Adrenal gland (tissue), 12 donors: ENCODE measurements around the gene ARHGAP10. TPM values are rescaled to one million over a fixed set of nuclear protein-coding genes. Genes with fewer than 3 reads are reported as not detected.

Source experiments
- DNase-seq, 7 donors: peaks; one replicate each; pipeline ENCODE4 v3.0.0-alpha.2; 2019 to 2020
- H3K27ac ChIP-seq, 5 donors: fragments of 200-600 bp; sonication (generic) in 4 of 5; 1 replicate in 3 of 5; 2 replicates in 2 of 5; pipeline versions ENCODE4 v1.5.1 to v1.8.0; 2016 to 2020; ENCODE audit warnings: mild to moderate bottlenecking in 1 of 5
- H3K27me3 ChIP-seq: fragments of 200-600 bp; 2 replicates; pipeline ENCODE4 v1.8.0; 2021
- H3K36me3 ChIP-seq, 2 donors: fragments of 200-600 bp; replicated peaks in 1 of 2; 1 replicate in 1 of 2; 2 replicates in 1 of 2; pipeline versions ENCODE4 v1.5.1 to v1.8.0; 2018 to 2022
- H3K4me1 ChIP-seq, 2 donors: fragments of 200-600 bp; replicated peaks in 1 of 2; 1 replicate in 1 of 2; 2 replicates in 1 of 2; pipeline versions ENCODE4 v1.5.1 to v1.8.0; 2018 to 2021
- H3K4me3 ChIP-seq, 4 donors: fragments of 200-600 bp; sonication (generic) in 3 of 4; one replicate each; pipeline ENCODE4 v1.5.1; 2016 to 2018
- H3K9me3 ChIP-seq, 3 donors: fragments of 200-600 bp; sonication (generic) in 1 of 3; replicated peaks in 1 of 3; 1 replicate in 2 of 3; 2 replicates in 1 of 3; pipeline versions ENCODE4 v1.5.1 to v1.8.0; 2016 to 2021
- CTCF ChIP-seq, 6 experiments: fragments of 450-650 bp in 4 of 6; fragments of 200-600 bp in 2 of 6; sonication (generic) in 1 of 6; IDR thresholded peaks; 1 replicate in 5 of 6; 2 replicates in 1 of 6; pipeline versions ENCODE4 v1.5.1 to v1.8.0; 2016 to 2021; ENCODE audit warnings: antibody characterized with exemption in 6 of 6, mild to moderate bottlenecking in 2 of 6, moderate library complexity in 1 of 6
- POLR2A ChIP-seq, 2 donors: fragments of 450-650 bp; IDR thresholded peaks; one replicate each; pipeline ENCODE4 v1.6.1; 2017; ENCODE audit warnings: antibody characterized with exemption in 2 of 2, mild to moderate bottlenecking in 2 of 2, moderate library complexity in 1 of 2
- WGBS, 4 donors: extraction: QIAGEN DNeasy Blood & Tissue Kit in 2 of 4; methylation state at CpG; one replicate each; pipeline versions ENCODE4 v1.1.5 to v1.1.7; 2013 to 2017; 5-methylcytosine and 5-hydroxymethylcytosine counted together
- intact Hi-C, 2 donors: fragments of 100-400 bp; cut with DNase I; formaldehyde crosslinking; loops; one replicate each; pipeline versions ENCODE4 v1.14.1 to v1.15.0; 2022 to 2023
- polyA plus RNA-seq, 3 donors: library from polyadenylated mRNA; stranded (reverse); fragments of 200-250 nt in 2 of 3; fragments of 350-450 nt in 1 of 3; fragmentation: Illumina TruSeq in 1 of 3; extraction: RNeasy Lipid Tissue Mini Kit (QIAGEN cat#74804) in 1 of 3; gene quantifications; one replicate each; pipeline ENCODE4 v1.2.3, GENCODE V29; 2013 to 2014
- total RNA-seq, 9 donors: library from RNA; depleted of rRNA in 4 of 9; stranded (reverse); fragments of >200 nt in 4 of 9; fragments of 120-200 nt in 1 of 9; fragmentation: NEBNext Ultra II Directional in 1 of 9; extraction: Animal tissue kit (Norgen Biotek cat#: 25700) in 1 of 9; gene quantifications; one replicate each; pipeline versions ENCODE4 v1.1.0 to v1.2.4, GENCODE V29; 2013 to 2023
- donor health status: healthy with polysubstance abuse.
- donor health status: Bipolar disorder and iron deficiency.
- donor health status: DM: yes; HTN: yes; CAD: no.
- donor health status: DM: no; HTN: no; CAD: no.
- donor health status: DM: no; HTN: no; CAD: no.
- donor health status: DM: yes; HTN: yes; CAD: no.

ARHGAP10 gene
- total and polyA plus RNA-seq, 12 donors = 7.0 to 40.8 (median 22.1) TPM

DNA sequence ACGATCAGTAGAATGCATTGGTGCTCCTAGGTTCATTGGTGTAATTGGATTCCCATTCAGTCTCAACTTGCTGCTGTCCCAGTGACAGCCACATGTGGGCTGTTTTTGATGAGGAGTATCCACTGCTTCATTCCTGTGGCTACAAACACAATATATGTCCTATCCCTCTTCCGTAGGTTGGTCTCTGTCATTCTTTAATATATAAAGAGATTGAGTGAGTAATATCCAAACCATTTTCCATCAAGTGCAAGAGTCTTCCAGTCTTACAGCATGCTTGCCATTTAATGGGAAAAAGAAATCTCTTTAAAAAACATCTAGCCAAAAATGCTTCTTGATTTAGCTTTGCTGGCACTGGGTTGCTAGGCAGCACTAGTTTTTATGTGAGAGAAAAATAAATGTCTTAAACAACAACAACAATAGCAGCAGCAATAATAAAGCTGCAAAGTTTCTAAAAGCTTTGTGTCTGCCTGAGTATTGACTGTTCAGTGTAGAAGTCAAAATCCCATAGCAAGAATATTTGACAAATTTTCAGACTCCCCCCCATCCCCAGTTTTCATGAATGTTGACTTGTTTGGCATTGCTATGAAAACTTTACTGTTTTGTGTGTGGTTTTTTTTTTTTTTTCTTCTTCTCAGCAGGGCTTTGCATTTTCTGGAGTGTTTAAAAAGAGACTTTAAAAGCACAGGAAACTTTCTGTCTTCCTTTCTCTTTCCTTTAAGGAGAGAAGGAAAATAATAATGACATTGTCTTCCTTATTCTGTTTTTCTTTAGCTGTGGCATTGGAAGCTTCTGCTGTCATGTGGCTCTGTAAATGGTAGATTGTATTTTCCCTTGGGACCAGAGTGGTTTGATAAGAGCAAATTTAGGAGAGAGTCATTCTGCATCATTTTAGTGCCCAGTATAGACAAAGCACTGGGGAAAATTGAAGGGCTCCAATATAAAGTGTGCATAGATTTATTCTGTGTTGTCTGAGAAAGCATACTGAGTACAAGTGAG lies 244.3 kb downstream of the ARHGAP10 start:
- DNase-seq = no peak
- intact Hi-C loops = no loop called here
- TF ChIP-seq POLR2A (IDR thresholded peaks at IDR 0.05) (no peak), CTCF (IDR thresholded peaks at IDR 0.05) (no peak)
- H3K27ac ChIP-seq = peak overlapping the region in 2 of 5 donors; percentile 0 to 24
- no peaks in the 10 kb centered on the region for H3K27me3 ChIP-seq
- H3K4me1 ChIP-seq = peaks cover 0 to 17% of the 10 kb centered on the region in 2 donors
- no peaks in the 10 kb centered on the region for H3K36me3 ChIP-seq
- H3K9me3 ChIP-seq = no peaks in the 10 kb centered on the region
- 83 to 95% (median 89%) methylated on average over 2 of the region's 2 CpGs for WGBS, 4 donors
- no peak overlapping the region for H3K4me3 ChIP-seq

DNA sequence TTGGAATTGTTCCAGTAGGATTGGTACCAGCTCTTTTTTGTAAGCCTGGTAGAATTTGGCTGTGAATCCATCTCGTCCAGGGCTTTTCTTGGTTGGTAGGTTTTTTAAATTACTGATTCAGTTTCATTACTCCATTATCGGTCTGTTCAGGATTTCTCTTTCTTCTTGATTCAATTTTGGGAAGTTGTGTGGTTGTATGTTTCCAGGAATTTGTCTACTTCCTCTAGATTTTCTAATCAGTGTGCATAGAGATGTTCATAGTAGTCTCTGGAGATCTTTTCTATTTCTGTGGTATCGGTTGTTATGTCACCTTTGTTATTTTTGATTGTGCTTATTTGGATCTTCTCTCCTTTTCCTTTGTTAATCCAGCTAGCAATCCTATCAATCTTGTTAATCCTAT lies 248.7 kb downstream of the ARHGAP10 start:
- TF ChIP-seq CTCF (IDR thresholded peaks at IDR 0.05) (no peak), POLR2A (IDR thresholded peaks at IDR 0.05) (no peak)
- intact Hi-C loops = no loop called here
- no peak overlapping the region for H3K4me3 ChIP-seq
- H3K27me3 ChIP-seq = no peaks in the 10 kb centered on the region
- no peaks in the 10 kb centered on the region for H3K9me3 ChIP-seq
- no peak overlapping the region for H3K27ac ChIP-seq
- H3K4me1 ChIP-seq = peaks cover 0 to 9% of the 10 kb centered on the region in 2 donors
- DNase-seq = no peak
- H3K36me3 ChIP-seq = no peaks in the 10 kb centered on the region
- 69 to 83% (median 77%) methylated on average over 3 of the region's 3 CpGs for WGBS, 4 donors

DNA sequence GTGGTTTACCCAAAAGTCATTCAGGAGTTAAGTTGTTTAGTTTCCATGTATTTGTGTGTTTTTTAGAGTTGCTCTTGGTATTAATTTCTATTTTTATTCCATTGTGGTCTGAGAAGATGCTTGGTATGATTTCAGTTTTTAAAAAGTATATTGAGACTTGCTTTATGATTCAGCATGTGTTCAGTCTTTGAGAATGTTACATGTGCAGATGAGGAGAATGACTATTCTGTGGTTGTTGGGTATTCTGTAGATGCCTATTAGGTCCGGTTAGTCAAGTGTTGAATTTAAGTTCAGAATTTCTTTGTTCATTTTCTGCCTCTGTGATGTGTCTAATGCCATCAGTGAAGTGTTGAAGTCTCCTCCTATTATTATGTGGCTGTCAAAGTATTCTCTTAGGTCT lies 249.4 kb downstream of the ARHGAP10 start:
- no peak overlapping the region for H3K27ac ChIP-seq
- no peaks in the 10 kb centered on the region for H3K27me3 ChIP-seq
- DNase-seq = no peak
- TF ChIP-seq CTCF (IDR thresholded peaks at IDR 0.05) (no peak), POLR2A (IDR thresholded peaks at IDR 0.05) (no peak)
- WGBS, 4 donors = 93 to 95% (median 95%) methylated on average over 1 of the region's 1 CpG
- H3K4me1 ChIP-seq = peaks cover 0 to 2% of the 10 kb centered on the region in 2 donors
- H3K9me3 ChIP-seq = no peaks in the 10 kb centered on the region
- H3K36me3 ChIP-seq = no peaks in the 10 kb centered on the region
- no peak overlapping the region for H3K4me3 ChIP-seq
- intact Hi-C loops = no loop called here

DNA sequence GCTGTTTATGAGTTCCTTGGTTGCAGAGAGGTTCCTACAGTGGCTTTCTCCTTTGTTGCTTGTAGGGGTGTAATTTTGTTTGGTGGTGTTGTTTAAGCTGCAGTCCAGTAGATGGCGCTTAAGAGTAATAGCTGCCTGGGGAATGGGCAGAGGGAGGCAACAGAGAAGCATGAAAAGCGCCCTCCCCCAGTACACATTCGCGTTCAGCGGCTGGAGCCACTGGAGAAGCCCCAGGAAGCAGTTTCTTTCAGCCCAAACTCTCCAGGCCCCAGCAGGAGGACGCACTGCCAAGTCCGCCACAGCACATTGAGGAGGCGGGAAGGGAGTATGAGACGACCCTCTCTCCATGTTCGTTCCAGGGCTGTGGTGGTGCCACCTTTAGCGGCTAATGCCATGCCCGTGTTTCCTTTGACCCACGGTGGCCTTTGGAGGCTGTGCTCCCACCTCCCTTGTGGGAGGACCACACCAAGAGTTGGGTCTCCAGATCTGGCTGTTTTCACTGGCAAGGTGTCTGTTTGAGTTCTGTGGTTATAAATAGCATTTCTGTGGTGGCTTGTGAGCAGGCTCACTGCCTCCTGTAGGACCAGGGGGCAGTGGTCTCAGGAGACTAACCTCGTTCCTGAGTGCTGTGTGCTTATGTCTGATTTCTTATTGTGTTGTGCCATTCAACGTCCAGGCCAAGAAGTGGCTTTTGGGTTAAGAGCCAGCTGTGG lies 252.3 kb downstream of the ARHGAP10 start:
- Histone ChIP-seq H3K27me3 (no peaks in the 10 kb centered on the region), H3K36me3 (no peaks in the 10 kb centered on the region), H3K27ac (no peak overlapping the region), H3K9me3 (no peaks in the 10 kb centered on the region), H3K4me1 (no peaks in the 10 kb centered on the region), H3K4me3 (no peak overlapping the region)
- WGBS, 4 donors = 65 to 72% (median 72%) methylated on average over 11 to 15 of the region's 15 CpGs
- TF ChIP-seq CTCF (IDR thresholded peaks at IDR 0.05) = peak; percentile 43 to 70 (median 62)
- no peak for TF ChIP-seq POLR2A (IDR thresholded peaks at IDR 0.05)
- DNase-seq = peak in 5 of 7 donors; percentile 28 to 46 (median 42)
- intact Hi-C loops = no loop called here
